Activated T-cell treated with anti-CD3 and anti-CD28 coated beads for 24 hours (primary cell): ENCODE results near the gene CDC45.

ENCODE experiments used
- DNase-seq: peaks from one replicate; pipeline ENCODE4 v3.0.0-alpha.2; 2020; ENCODE audit warnings: low read depth

Gene CDC45

GRCh38 chr22:19559956-19560355 lies 80.2 kb downstream of the CDC45 start:
- no peak for DNase-seq

GRCh38 chr22:19565382-19566278 lies 85.9 kb downstream of the CDC45 start:
- no peak for DNase-seq

GRCh38 chr22:19566279-19567156 lies 86.8 kb downstream of the CDC45 start:
- DNase-seq, result no peak

DNA sequence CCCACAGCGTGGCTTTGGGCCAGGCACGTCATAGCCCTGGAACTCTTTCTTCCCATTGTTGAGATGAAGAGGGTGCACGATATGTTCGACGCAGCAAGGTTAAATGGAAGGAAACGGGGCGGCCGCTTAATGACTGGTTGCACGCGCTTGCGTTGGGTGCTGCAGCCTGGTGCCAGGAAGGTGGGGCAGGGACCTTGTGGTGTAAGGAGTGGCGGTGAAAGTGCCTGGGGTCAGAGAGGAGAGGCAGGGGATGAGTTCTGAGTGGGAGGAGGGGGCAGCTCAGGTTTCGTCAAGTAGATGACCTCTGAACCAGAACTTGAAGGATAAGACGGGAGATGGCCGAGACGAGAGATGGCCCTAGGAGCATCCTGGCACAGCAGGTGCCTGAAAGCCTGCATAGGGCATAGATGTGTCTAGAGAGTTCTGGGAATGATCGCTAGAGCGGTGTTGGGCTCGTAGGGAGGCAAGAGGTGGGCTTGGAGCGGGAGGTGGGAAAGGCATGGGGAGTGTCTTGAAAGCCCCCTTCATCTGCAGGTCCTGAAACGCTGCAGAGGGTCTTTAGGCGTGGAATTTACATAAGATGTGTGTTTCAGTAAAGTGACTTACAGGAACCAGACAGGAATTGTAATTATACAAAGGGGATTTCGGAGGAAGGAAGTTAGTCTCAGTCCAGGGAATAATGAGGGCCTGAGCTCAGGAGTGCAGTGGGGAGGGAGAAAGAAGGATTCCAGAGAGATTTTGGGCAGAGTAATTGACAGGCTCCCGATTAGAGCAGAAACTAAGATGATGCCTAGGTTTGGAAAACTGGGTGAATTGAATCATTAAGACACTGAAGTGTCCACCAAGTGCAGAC lies 87.7 kb downstream of the CDC45 start:
- DNase-seq, result no peak

DNA sequence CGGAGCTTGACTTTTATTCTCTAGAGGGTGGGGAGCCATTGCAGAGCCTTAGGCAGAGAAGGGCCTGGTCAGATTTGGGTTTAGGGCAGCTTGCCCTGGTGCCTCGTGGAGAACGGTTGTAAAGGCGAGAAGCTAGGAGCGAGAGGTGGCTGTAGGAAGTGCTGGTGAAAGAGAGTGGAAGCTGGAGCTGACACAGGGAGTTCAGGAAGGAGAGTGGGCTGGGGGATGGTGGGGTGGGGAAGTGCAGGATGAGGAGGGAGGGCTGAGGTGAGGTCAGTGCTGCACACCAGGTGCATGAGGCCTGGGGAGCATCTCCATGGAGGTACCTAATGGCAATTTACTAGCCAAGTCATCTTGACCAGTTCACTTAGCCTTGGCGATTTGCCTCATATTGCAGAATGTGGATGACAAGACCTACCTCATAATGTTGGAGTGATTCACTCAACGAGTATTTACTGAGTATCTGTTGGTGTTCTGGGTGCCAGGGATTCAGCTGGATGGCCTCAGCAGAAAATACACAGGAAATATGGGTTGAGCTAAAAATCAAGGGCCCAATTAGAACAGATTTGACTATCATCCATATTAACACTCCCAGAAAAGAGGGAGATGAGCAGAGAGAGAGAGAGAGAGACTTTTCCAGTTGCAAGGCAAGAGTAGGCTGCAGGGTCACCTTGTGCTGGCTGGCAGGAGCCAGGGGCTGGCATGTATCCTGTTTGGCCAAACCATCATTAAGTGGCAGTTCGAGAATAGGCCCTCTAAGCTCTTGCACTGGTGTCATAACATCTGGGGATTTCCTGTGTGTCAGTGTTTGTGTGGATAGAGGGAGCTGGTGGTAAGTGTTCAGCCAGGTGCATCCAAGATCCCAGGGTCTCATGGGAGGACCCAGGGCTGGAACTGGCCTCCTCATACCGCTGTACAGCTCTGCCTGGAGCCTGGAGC lies 88.9 kb downstream of the CDC45 start:
- DNase-seq, result no peak

GRCh38 chr22:19569276-19569640 lies 89.5 kb downstream of the CDC45 start:
- no peak for DNase-seq

- DNase-seq, result no peak
Observed at GRCh38 chr22:19569976-19570375, 90.3 kb downstream of the CDC45 start.
